HepG2 (cell line): ENCODE results near the gene MRPS35.

Experiments
- BRCA1 ChIP-seq: sonication (generic); formaldehyde crosslinking; IDR thresholded peaks from 2 replicates; pipeline ENCODE4 v1.4.0; 2020; ENCODE audit warnings: missing genetic modification reagents
- DPF2 ChIP-seq: sonication (generic); formaldehyde crosslinking; IDR thresholded peaks from 2 replicates; pipeline ENCODE4 v1.4.0; 2020; ENCODE audit warnings: mild to moderate bottlenecking, low read depth, missing genetic modification reagents, borderline replicate concordance
- MYC ChIP-seq: sonication (generic); formaldehyde crosslinking; IDR thresholded peaks from 2 replicates; pipeline ENCODE4 v1.9.0; 2021; ENCODE audit warnings: missing genetic modification reagents, borderline replicate concordance
- POLR2A ChIP-seq, 2 experiments: IDR thresholded peaks; 2 replicates each; pipeline ENCODE4 v1.6.1; 2011; ENCODE audit warnings: low read depth in 2 of 2, low read length in 2 of 2, mild to moderate bottlenecking in 1 of 2, moderate library complexity in 1 of 2; ENCODE audit not compliant: insufficient read depth in 1 of 2
- RXRB ChIP-seq: IDR thresholded peaks from 2 replicates; pipeline ENCODE4 v1.6.1; 2016; ENCODE audit warnings: borderline replicate concordance, missing genetic modification reagents, missing compliant biosample characterization
- ZNF121 ChIP-seq: sonication (generic); formaldehyde crosslinking; IDR thresholded peaks from 2 replicates; pipeline ENCODE4 v1.5.0; 2020; ENCODE audit warnings: mild to moderate bottlenecking, missing genetic modification reagents
- ZNF777 ChIP-seq: sonication (generic); formaldehyde crosslinking; IDR thresholded peaks from 2 replicates; pipeline ENCODE4 v1.4.0; 2020; ENCODE audit warnings: missing genetic modification reagents
- TF ChIP-seq, protein P1 (sequence below): sonication (generic); formaldehyde crosslinking; IDR thresholded peaks from 2 replicates; pipeline ENCODE4 v1.4.0; 2020; ENCODE audit warnings: mild to moderate bottlenecking, missing genetic modification reagents
- TF ChIP-seq, protein P2 (sequence below): sonication (generic); formaldehyde crosslinking; IDR thresholded peaks from 2 replicates; pipeline ENCODE4 v1.5.0; 2020; ENCODE audit warnings: mild to moderate bottlenecking, missing genetic modification reagents, moderate library complexity
- TF ChIP-seq, protein P3 (sequence below): sonication (generic); formaldehyde crosslinking; conservative IDR thresholded peaks from 2 replicates; pipeline ENCODE4 v1.4.0; 2020; ENCODE audit warnings: missing genetic modification reagents

DNA sequence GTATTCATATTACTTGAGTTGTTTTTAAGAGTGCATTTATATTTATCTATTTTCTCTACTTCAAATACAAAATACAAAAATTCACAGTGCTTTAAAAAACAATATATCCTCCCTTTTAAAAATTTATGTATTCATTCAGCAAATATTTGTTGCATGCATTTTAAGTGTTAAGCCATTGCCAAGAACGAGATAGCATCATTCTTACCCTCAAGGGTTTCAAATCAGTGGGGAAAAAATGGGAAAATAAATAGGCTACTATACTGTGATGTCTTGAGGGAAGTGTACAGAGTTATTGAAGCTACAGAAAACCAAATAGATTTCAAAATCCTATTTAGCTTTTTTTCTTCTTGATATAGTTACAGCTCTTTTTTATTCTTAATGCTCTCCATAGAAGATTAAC lies 23.2 kb downstream of the MRPS35 start:
- TF ChIP-seq ZNF777 (no peak), ZNF121 (CRISPR knock-in tag) (no peak), RXRB (CRISPR knock-in tag) (no peak), DPF2 (CRISPR knock-in tag) (no peak), POLR2A (IDR thresholded peaks at IDR 0.05; ENCODE audit: insufficient read depth in 1 of 2, low read depth in 2 of 2, low read length in 2 of 2) (no peak), BRCA1 (CRISPR knock-in tag) (no peak), MYC (no peak)
- TF ChIP-seq, protein P1, sequence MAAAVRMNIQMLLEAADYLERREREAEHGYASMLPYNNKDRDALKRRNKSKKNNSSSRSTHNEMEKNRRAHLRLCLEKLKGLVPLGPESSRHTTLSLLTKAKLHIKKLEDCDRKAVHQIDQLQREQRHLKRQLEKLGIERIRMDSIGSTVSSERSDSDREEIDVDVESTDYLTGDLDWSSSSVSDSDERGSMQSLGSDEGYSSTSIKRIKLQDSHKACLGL (CRISPR knock-in tag) = no peak
- TF ChIP-seq, protein P2, sequence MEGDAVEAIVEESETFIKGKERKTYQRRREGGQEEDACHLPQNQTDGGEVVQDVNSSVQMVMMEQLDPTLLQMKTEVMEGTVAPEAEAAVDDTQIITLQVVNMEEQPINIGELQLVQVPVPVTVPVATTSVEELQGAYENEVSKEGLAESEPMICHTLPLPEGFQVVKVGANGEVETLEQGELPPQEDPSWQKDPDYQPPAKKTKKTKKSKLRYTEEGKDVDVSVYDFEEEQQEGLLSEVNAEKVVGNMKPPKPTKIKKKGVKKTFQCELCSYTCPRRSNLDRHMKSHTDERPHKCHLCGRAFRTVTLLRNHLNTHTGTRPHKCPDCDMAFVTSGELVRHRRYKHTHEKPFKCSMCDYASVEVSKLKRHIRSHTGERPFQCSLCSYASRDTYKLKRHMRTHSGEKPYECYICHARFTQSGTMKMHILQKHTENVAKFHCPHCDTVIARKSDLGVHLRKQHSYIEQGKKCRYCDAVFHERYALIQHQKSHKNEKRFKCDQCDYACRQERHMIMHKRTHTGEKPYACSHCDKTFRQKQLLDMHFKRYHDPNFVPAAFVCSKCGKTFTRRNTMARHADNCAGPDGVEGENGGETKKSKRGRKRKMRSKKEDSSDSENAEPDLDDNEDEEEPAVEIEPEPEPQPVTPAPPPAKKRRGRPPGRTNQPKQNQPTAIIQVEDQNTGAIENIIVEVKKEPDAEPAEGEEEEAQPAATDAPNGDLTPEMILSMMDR (CRISPR knock-in tag) = no peak
- TF ChIP-seq, protein P3, sequence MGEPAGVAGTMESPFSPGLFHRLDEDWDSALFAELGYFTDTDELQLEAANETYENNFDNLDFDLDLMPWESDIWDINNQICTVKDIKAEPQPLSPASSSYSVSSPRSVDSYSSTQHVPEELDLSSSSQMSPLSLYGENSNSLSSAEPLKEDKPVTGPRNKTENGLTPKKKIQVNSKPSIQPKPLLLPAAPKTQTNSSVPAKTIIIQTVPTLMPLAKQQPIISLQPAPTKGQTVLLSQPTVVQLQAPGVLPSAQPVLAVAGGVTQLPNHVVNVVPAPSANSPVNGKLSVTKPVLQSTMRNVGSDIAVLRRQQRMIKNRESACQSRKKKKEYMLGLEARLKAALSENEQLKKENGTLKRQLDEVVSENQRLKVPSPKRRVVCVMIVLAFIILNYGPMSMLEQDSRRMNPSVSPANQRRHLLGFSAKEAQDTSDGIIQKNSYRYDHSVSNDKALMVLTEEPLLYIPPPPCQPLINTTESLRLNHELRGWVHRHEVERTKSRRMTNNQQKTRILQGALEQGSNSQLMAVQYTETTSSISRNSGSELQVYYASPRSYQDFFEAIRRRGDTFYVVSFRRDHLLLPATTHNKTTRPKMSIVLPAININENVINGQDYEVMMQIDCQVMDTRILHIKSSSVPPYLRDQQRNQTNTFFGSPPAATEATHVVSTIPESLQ (CRISPR knock-in tag) = no peak
